Measurements from ENCODE around the gene BUD23.

BUD23 gene

GRCh38 chr7:73746378-73746777 is 63.0 kb downstream of the BUD23 start:
- no peak for DNase-seq
